H1 (cell line): Measurements from ENCODE around the gene CCL7. TPM values are rescaled to one million over a fixed set of nuclear protein-coding genes. Genes with fewer than 3 reads are reported as not detected.

Experiments
- CTCF ChIA-PET: fragments of 300-600 bp; sonication (Branson Sonifier 250); formaldehyde crosslinking; loops from one replicate; lab custom pipeline; 2021; ENCODE audit not compliant: partially characterized antibody; lab: Charles Lee
- POLR2A ChIA-PET: fragments of 300-600 bp; sonication (Branson Sonifier 250); formaldehyde crosslinking; loops from one replicate; lab custom pipeline; 2021; ENCODE audit warnings: inconsistent platforms; ENCODE audit not compliant: partially characterized antibody; lab: Charles Lee
- DNase-seq, 2 experiments: peaks; one replicate each; pipeline versions ENCODE4 v3.0.0 to v3.0.0-alpha.2; 2010 to 2022; ENCODE audit warnings: low spot score in 2 of 2, low read depth in 1 of 2, mixed read lengths in 1 of 2
- FAIRE-seq: peaks from 2 replicates; lab custom pipeline; 2011; peaks lifted over from hg19 to GRCh38; lab: Jason Lieb, UNC
- H2AFZ ChIP-seq: 2 replicates; pipeline ENCODE4 v1.8.1; 2012; ENCODE audit warnings: low read length, inconsistent platforms
- H2AK5ac ChIP-seq: 2 replicates; pipeline ENCODE4 v1.6.1; 2013; ENCODE audit warnings: low read depth, low read length
- H2BK120ac ChIP-seq: replicated peaks from 2 replicates; pipeline ENCODE3; 2013; ENCODE audit warnings: low read depth, low read length, inconsistent platforms
- H2BK12ac ChIP-seq: 2 replicates; pipeline ENCODE4 v1.6.1; 2013; ENCODE audit warnings: low read depth, low read length
- H2BK15ac ChIP-seq: 2 replicates; pipeline ENCODE4 v1.6.1; 2013; ENCODE audit warnings: low read length
- H2BK20ac ChIP-seq: 2 replicates; pipeline ENCODE4 v1.6.1; 2013; ENCODE audit warnings: low read length
- H2BK5ac ChIP-seq: 2 replicates; pipeline ENCODE4 v1.6.1; 2013; ENCODE audit warnings: low read depth, low read length
- H3K14ac ChIP-seq: 2 replicates; pipeline ENCODE4 v1.6.1; 2013; ENCODE audit warnings: inconsistent platforms; ENCODE audit not compliant: insufficient read length
- H3K18ac ChIP-seq: 2 replicates; pipeline ENCODE4 v1.6.1; 2013; ENCODE audit warnings: low read length; ENCODE audit errors: extremely low read depth
- H3K23ac ChIP-seq: 2 replicates; pipeline ENCODE4 v1.6.1; 2013; ENCODE audit warnings: inconsistent platforms; ENCODE audit not compliant: insufficient read length
- H3K23me2 ChIP-seq: 2 replicates; pipeline ENCODE4 v1.6.1; 2013; ENCODE audit warnings: low read depth, low read length
- H3K27ac ChIP-seq: 2 replicates; pipeline ENCODE4 v1.6.1; 2011; ENCODE audit warnings: low read depth, low read length, inconsistent platforms
- H3K27me3 ChIP-seq, 4 experiments: replicated peaks in 1 of 4; 1 replicate in 1 of 4; 2 replicates in 3 of 4; pipeline versions ENCODE4 v1.6.1 to v1.8.1; 2011 to 2013; ENCODE audit warnings: low read length in 3 of 4, mild to moderate bottlenecking in 3 of 4, inconsistent platforms in 2 of 4, mixed read lengths in 2 of 4, moderate library complexity in 1 of 4; ENCODE audit not compliant: control insufficient read depth in 3 of 4, insufficient read depth in 3 of 4; ENCODE audit errors: extremely low read depth in 1 of 4
- H3K36me3 ChIP-seq, 4 experiments: 2 replicates each; pipeline versions ENCODE4 v1.6.1 to v1.8.1; 2011 to 2013; ENCODE audit warnings: mild to moderate bottlenecking in 4 of 4, low read length in 3 of 4, moderate library complexity in 2 of 4, control low read depth in 1 of 4, inconsistent platforms in 1 of 4; ENCODE audit not compliant: insufficient read depth in 4 of 4, control insufficient read depth in 2 of 4
- H3K4ac ChIP-seq: replicated peaks from 2 replicates; pipeline ENCODE3; 2013; ENCODE audit warnings: low read length, low read depth, mixed read lengths, inconsistent platforms; ENCODE audit not compliant: insufficient read length
- H3K4me1 ChIP-seq, 4 experiments: replicated peaks in 1 of 4; 1 replicate in 1 of 4; 2 replicates in 3 of 4; pipeline versions ENCODE4 v1.6.1 to v1.8.1; 2011 to 2013; ENCODE audit warnings: low read length in 3 of 4, inconsistent platforms in 2 of 4, mixed read lengths in 1 of 4; ENCODE audit not compliant: insufficient read depth in 4 of 4, control insufficient read depth in 3 of 4
- H3K4me2 ChIP-seq, 2 experiments: 2 replicates each; pipeline versions ENCODE4 v1.6.1 to v1.8.1; 2011 to 2013; ENCODE audit warnings: low read depth in 2 of 2, low read length in 2 of 2, control low read depth in 1 of 2, inconsistent platforms in 1 of 2, mild to moderate bottlenecking in 1 of 2; ENCODE audit not compliant: insufficient read depth in 1 of 2
- H3K4me3 ChIP-seq, 4 experiments: fragments of 200-600, 300-600 bp in 1 of 4; sonication (generic), shearing (Covaris generic), sonication (Bioruptor Twin) in 1 of 4; 2 replicates each; pipeline versions ENCODE4 v1.5.1 to v1.8.1; 2011 to 2016; ENCODE audit warnings: low read length in 4 of 4, low read depth in 3 of 4, control low read depth in 2 of 4, inconsistent platforms in 2 of 4, mild to moderate bottlenecking in 2 of 4, mixed read lengths in 1 of 4, moderate library complexity in 1 of 4; ENCODE audit not compliant: insufficient read depth in 2 of 4; ENCODE audit errors: extremely low read depth in 1 of 4
- H3K56ac ChIP-seq: replicated peaks from 2 replicates; pipeline ENCODE3; 2013; ENCODE audit warnings: low read depth, mild to moderate bottlenecking, mixed read lengths, low read length, inconsistent platforms; ENCODE audit not compliant: insufficient read length
- H3K79me1 ChIP-seq: 2 replicates; pipeline ENCODE4 v1.6.1; 2013; ENCODE audit warnings: low read depth, low read length, control low read depth
- H3K79me2 ChIP-seq, 2 experiments: 2 replicates each; pipeline versions ENCODE4 v1.6.1 to v1.8.1; 2012 to 2013; ENCODE audit warnings: low read length in 2 of 2, mild to moderate bottlenecking in 2 of 2, inconsistent platforms in 1 of 2; ENCODE audit not compliant: insufficient read depth in 2 of 2, control insufficient read depth in 1 of 2
- H3K9ac ChIP-seq, 4 experiments: replicated peaks in 1 of 4; 1 replicate in 1 of 4; 2 replicates in 3 of 4; pipeline versions ENCODE4 v1.6.1 to v1.8.1; 2011 to 2013; ENCODE audit warnings: low read depth in 3 of 4, low read length in 3 of 4, control low read depth in 2 of 4, mild to moderate bottlenecking in 2 of 4, moderate library complexity in 2 of 4, inconsistent platforms in 1 of 4; ENCODE audit errors: extremely low read depth in 1 of 4
- H3K9me3 ChIP-seq, 2 experiments: 2 replicates each; pipeline versions ENCODE4 v1.6.1 to v1.8.1; 2012 to 2013; ENCODE audit warnings: mild to moderate bottlenecking in 2 of 2, moderate library complexity in 2 of 2, control low read depth in 1 of 2, inconsistent platforms in 1 of 2, low read depth in 1 of 2, low read length in 1 of 2, mixed read lengths in 1 of 2; ENCODE audit not compliant: insufficient read depth in 2 of 2
- H4K20me1 ChIP-seq, 2 experiments: replicated peaks in 1 of 2; 2 replicates each; pipeline versions ENCODE3 to v1.8.1; 2011 to 2013; ENCODE audit warnings: inconsistent platforms in 2 of 2, low read length in 2 of 2, mild to moderate bottlenecking in 1 of 2; ENCODE audit not compliant: insufficient read depth in 2 of 2, control insufficient read depth in 1 of 2
- H4K5ac ChIP-seq: 2 replicates; pipeline ENCODE4 v1.6.1; 2013; ENCODE audit warnings: low read length, low read depth, mixed read lengths, inconsistent platforms; ENCODE audit not compliant: insufficient read length
- H4K8ac ChIP-seq: 2 replicates; pipeline ENCODE4 v1.8.0; 2013; ENCODE audit warnings: mild to moderate bottlenecking, moderate library complexity, low read length, inconsistent platforms; ENCODE audit not compliant: insufficient read depth; ENCODE audit errors: extremely low read depth
- H4K91ac ChIP-seq: replicated peaks from 2 replicates; pipeline ENCODE3; 2013; ENCODE audit warnings: low read length, mixed read lengths, inconsistent platforms; ENCODE audit not compliant: insufficient read length
- BRCA1 ChIP-seq: IDR thresholded peaks from 2 replicates; pipeline ENCODE4 v1.6.1; 2012; ENCODE audit warnings: low read depth, low read length, improper control_type of control experiment
- CHD2 ChIP-seq: IDR thresholded peaks from 2 replicates; pipeline ENCODE4 v1.6.1; 2012; ENCODE audit warnings: low read length, improper control_type of control experiment
- CREB1 ChIP-seq: IDR thresholded peaks from 2 replicates; pipeline ENCODE4 v1.6.1; 2012; ENCODE audit warnings: inconsistent platforms
- JUND ChIP-seq: IDR thresholded peaks from 2 replicates; pipeline ENCODE4 v1.6.1; 2011; ENCODE audit warnings: mild to moderate bottlenecking, improper control_type of control experiment, low read length
- SRF ChIP-seq: IDR thresholded peaks from 2 replicates; pipeline ENCODE4 v1.6.1; 2011; ENCODE audit warnings: mild to moderate bottlenecking, low read depth, low read length, moderate library complexity
- ZNF274 ChIP-seq: IDR thresholded peaks from 2 replicates; pipeline ENCODE4 v1.7.0; 2012; ENCODE audit warnings: low read length, borderline replicate concordance; ENCODE audit errors: extremely low read depth
- WGBS, 2 experiments: shearing (Covaris generic) in 1 of 2; methylation state at CpG; one replicate each; pipeline versions ENCODE4 v1.1.6 to v1.1.7; 2013 to 2015; ENCODE audit warnings: low lambda C conversion rate in 2 of 2, mixed read lengths in 2 of 2, inconsistent platforms in 1 of 2, low coverage in 1 of 2, missing lambda C conversion rate in 1 of 2; ENCODE audit not compliant: insufficient replicate concordance in 2 of 2, insufficient coverage in 1 of 2, insufficient read length in 1 of 2; ENCODE audit errors: extremely low coverage in 1 of 2, missing lambda C conversion rate in 1 of 2; 5-methylcytosine and 5-hydroxymethylcytosine counted together
- polyA plus RNA-seq, 7 experiments: library from polyadenylated mRNA; depleted of rRNA in 3 of 7; stranded (reverse) in 5 of 7; unstranded in 2 of 7; fragments of >200 nt in 5 of 7; fragments of 200-250 nt in 2 of 7; gene quantifications; 1 replicate in 5 of 7; 2 replicates in 1 of 7; 4 replicates in 1 of 7; pipeline versions ENCODE4 v1.2.1 to v1.2.3, GENCODE V29; 2011 to 2013; ENCODE audit warnings: missing spikeins in 2 of 7, mixed read lengths in 2 of 7
- total RNA-seq: library from RNA; stranded (reverse); fragmentation: NEBNext Ultra II Directional; extraction: Animal tissue kit (Norgen Biotek cat#: 25700); gene quantifications from 2 replicates; pipeline ENCODE4 v1.2.1, GENCODE V29; 2021

CCL7 gene
- total and polyA plus RNA-seq, 2 of the 8 experiments (the other 6 are each of a cell fraction or from before 2014, with no cell fraction given) = not detected

- no peak overlapping the region for H3K4me3 ChIP-seq
- no peaks in the 10 kb centered on the region for H3K27me3 ChIP-seq
- WGBS, 2 experiments = 77% methylated on average over 9 of the region's 9 CpGs; no CpG with 5 or more reads in 1 of the 2 experiments
- H4K8ac ChIP-seq = no peak overlapping the region
- no peak overlapping the region for H3K4ac ChIP-seq
- no peak overlapping the region for H3K27ac ChIP-seq
- H2AK5ac ChIP-seq = no peak overlapping the region
- H2BK5ac ChIP-seq = no peak overlapping the region
- no peak overlapping the region for H3K18ac ChIP-seq
- POLR2A ChIA-PET = no interaction called here
- H4K91ac ChIP-seq = no peak overlapping the region
- DNase-seq = no peak
- H2BK20ac ChIP-seq = no peak overlapping the region
- H2BK12ac ChIP-seq = no peak overlapping the region
- 0 out of 7 replicates have a peak, but pooled peaks cover 0 to 4% (median 0%) of the 10 kb centered on the region in 4 experiments for H3K4me1 ChIP-seq
- no peaks in the 10 kb centered on the region for H3K79me2 ChIP-seq
- H2AFZ ChIP-seq = no peak overlapping the region
- no peaks in the 10 kb centered on the region for H3K36me3 ChIP-seq
- no peak for TF ChIP-seq SRF
- TF ChIP-seq CREB1 = no peak
- TF ChIP-seq ZNF274 = no peak
- TF ChIP-seq BRCA1 = no peak
- no peak for TF ChIP-seq JUND
- TF ChIP-seq CHD2 = no peak
- no peak overlapping the region for H3K9ac ChIP-seq
- H4K5ac ChIP-seq = no peak overlapping the region
- no peaks in the 10 kb centered on the region for H3K79me1 ChIP-seq
- H3K9me3 ChIP-seq = peaks cover under 1 to 3% of the 10 kb centered on the region in 2 experiments; a peak in 2 of 4 replicates
- H3K14ac ChIP-seq = no peak overlapping the region
- H3K23ac ChIP-seq = no peak overlapping the region
- H3K56ac ChIP-seq = no peak overlapping the region
- no peaks in the 10 kb centered on the region for H3K23me2 ChIP-seq
- H2BK15ac ChIP-seq = no peak overlapping the region
- no peak overlapping the region for H3K4me2 ChIP-seq
- CTCF ChIA-PET = interaction anchor here (1.3 to 2.9 kb wide), 3 partner anchors 10 to 136 kb away, joined by 3 to 13 read pairs (median 6); no protein-coding TSS in a partner anchor
- no peaks in the 10 kb centered on the region for H4K20me1 ChIP-seq
- no peak overlapping the region for H2BK120ac ChIP-seq
- no peak for FAIRE-seq
These were observed 45.0 kb upstream of the CCL7 start for GRCh38 chr17:34225046-34225445.
